GM19468 (cell line): Measurements from ENCODE around the gene SUDS3.
"Not testable (repeated sequence)": the region's sequence is repeated elsewhere in the genome, so short reads cannot be mapped to it uniquely, and the experiment has no call there.

Experiments used
- ATAC-seq: cut with Tn5 transposase; IDR thresholded peaks from one replicate; pipeline ENCODE4 v1.9.1; 2021; ENCODE audit warnings: mild to moderate bottlenecking, moderate library complexity, moderate number of reproducible peaks; ENCODE audit not compliant: unreplicated experiment; ENCODE audit errors: extremely low read depth

The SUDS3 gene, protein sequence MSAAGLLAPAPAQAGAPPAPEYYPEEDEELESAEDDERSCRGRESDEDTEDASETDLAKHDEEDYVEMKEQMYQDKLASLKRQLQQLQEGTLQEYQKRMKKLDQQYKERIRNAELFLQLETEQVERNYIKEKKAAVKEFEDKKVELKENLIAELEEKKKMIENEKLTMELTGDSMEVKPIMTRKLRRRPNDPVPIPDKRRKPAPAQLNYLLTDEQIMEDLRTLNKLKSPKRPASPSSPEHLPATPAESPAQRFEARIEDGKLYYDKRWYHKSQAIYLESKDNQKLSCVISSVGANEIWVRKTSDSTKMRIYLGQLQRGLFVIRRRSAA

DNA sequence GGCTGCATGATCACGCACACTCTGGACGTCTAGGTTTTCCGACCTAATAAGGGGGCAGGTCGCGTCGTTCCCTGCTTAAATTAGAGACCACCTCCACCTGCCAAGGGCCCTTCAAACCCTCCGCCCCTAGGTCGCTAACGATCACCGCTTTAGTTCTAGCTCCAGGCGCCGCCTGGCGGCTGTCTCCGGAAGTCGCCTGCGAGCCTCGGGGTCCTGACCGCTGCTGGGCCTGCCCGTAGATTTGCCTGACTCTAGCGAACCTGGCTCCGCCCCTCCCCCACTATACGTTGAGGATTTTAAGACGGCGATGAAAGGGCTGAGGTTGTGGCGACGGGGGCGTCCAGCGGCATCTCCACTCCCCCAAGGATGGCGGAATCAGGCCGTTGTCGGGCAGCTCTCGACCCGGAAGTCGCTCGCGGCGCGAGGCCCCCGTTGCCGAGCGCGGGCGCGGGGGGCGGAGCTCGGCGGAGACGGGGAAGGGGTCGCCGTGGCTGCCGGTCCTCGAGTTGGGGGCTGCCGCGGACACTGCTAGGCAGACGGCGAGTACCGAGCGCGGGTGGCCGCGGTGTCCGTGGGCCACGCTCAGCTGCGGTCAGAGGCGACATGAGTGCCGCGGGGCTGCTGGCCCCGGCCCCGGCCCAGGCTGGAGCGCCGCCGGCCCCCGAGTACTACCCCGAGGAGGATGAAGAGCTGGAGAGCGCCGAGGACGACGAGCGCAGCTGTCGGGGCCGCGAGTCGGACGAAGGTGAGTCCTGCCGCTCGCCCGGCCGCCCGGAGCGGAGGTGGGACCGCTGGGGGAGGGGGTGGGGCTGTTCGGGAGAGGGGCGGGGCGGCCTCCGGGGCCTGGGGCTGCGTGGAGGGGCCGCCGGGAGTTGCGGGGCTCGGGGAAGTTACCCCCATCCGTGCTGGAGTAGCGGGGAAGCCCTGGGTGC, at the start of gene SUDS3:
TSS of gene SUDS3 (plus strand) at position 467 of the 932 bp plus-strand sequence. CDS start at position 604, 137 bp downstream.
- no peak for ATAC-seq

DNA sequence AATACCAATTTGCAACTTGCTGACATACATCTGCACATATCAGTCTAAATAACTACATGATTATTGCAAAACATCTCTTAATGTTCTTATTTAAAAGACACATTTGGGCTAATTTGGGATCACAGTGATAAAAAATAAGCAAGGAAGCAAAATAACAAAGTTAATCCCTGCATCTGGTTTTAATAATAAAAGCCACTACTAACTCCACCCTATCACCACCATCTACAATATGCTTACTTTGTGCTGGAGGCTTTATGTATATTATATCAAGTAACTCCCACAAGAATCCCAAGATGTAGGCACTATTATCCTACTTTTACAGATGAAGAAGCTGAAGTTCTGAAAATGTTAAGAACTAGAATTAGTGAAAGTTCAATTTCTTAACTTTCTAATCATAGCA, 49.4 kb upstream of the SUDS3 start:
- ATAC-seq, result no peak

DNA sequence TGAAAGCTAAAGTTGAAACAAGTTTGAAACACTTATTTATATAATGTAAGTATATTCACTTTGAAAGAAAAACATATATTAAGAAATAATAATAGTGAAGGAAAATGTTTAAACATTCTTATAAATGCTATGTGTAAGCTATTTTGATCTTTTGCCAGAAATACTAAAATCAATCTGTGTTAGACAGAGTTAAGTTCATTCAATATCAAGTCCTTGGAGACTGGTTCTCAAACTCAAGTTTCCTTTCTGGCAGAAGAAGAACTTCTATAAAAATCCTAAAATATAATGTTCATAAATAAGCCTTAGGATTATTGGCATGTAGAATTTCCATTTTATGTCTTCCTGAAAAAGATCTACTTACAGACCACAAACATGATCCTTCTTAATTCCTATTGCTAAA, 49.0 kb upstream of the SUDS3 start:
- ATAC-seq, result no peak

DNA sequence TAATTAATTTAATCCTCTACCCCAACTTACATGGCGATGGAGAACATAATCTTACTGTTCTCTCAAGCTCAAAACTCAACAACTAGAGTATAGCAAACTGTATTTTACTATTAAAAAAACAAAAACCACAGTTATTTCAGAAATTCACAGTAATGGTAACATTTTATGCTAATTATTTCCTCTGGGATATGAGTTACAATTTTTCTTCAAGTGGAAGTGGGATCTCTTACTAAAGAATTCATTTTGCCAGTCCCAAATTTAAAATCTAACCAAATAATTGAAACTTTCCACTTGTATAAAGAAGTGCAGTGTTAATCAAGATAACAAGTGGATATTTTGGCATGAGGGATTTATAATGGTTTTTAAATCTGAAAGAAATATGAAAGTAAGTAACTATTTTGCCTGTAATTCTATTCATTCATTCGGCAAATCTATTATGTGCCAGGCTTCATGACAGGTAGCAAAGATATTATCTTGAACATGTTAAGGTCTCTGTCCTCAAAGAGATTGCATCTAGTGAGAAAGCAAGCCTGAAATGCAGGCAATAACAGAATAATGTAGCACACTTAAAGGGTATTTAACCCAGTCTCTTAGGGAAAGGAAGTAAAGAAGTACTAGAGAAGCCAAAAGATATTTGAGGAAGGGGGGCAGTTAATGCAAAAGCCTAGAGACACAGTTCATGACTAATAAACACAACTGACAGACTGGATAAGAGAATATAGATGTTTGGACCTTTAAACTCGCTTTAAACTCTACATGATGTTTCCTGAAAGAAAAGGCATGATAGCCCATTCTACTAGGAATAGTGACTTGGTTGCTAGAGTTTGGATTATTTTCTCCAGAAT, 47.6 kb upstream of the SUDS3 start:
- no peak for ATAC-seq

DNA sequence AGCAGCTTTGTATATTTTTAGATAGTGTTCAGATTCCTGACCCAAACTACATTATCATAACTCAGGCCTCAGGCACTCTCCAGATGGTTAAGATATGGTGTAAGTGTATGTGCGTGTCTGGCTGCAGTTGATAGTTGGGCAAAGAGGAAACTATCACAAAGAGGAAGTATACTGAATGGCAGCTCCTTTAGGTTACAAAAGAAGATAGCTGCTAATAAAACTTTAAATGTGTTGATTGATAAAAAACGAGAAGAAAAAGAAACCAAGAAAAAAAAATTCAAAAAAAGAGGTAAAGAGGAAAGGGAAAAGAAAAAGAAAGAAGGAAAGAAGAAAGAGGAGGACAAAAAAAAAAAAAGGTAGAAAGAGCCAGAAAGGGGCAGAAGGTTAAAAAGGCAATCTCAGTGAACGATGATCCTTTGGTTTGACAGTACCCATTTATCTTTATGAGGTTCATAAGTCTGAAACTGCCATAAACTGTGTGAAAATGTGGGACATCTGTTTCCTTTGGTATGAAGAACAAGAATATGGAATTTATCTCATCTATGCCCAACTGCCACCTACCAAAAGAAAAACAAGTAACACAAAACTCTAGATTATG, 45.8 kb upstream of the SUDS3 start:
- peak; percentile 19 for ATAC-seq

DNA sequence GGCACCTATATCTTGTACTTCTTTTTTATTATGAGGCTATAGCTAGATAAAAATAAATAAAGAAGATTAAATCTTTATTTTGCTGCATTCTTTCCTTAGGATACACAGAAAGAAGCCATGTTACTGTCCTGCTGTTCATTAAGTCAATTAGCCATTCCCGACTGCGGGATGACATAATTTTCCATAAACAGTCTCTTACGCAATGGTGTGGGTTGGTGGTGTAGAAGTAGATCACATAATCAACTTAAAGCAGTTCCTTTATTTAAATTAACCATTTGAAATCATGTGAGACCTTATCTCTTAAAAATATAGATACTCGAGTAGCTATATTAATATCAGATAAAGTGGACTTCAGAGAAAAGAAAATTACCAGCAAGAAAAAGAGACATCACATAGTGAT, 43.8 kb upstream of the SUDS3 start:
- ATAC-seq, result no peak

DNA sequence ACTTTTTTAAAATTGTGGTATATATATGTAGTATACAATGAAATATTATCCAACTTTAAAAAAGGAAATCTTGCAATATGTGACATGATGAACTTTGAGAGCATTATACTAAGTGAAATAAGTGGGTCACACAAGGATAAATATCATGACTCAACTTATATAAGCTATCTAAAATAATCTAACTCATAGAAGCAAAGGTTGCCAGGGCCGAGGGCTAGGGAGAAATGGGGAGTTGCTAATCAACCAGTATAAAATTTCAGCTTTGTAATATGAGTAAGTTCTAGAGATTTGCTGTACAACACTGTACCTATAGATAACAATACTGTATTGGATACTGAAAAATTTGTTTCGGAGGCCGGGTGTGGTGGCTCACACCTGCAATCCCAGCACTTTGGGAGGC, 42.1 kb upstream of the SUDS3 start:
- no peak for ATAC-seq

DNA sequence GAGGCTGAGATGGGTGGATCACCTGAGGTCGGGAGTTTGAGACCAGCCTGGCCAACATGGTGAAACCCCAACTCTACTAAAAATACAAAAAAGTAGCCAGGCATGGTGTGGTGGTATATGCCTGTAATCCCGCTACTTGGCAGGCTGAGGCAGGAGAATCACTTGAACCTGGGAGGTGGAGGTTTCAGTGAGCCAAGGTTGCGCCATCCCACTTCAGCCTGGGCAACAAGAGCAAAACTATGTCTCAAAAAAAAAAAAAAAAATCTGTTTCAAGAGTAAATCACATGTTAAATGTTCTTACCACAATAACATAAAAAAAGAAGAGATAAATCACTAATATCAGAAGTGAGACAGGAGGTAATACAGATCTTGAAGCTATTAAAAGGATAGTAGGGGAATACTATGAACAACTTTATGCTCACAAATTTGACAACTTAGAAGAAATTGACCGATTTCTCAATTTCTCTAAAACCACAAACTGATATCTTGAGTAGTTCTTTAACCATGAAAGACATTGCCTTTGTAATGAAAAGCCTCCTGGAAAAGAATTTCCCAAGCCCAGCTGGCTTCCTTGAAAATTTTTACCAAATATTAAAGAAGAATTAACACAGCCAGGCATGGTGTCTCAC, 41.3 kb upstream of the SUDS3 start:
- no peak for ATAC-seq

DNA sequence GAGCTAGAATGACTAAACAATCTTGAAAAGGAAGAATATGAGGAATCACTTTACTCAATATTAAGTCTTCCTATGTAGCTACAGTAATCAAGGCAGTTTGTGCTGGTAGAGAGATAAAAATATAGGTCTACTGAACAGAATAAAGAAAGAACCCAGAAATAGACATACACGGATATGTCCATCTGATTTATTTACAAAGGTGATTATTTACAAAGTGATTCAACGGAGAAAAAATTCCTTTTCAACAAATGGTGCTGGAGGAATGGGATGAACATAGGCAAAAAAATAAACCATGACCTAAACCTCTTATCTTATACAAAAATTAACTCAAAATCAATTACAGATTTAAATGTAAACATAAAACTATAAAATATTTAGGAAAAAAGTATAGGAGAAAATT, 40.2 kb upstream of the SUDS3 start:
- ATAC-seq, result no peak

DNA sequence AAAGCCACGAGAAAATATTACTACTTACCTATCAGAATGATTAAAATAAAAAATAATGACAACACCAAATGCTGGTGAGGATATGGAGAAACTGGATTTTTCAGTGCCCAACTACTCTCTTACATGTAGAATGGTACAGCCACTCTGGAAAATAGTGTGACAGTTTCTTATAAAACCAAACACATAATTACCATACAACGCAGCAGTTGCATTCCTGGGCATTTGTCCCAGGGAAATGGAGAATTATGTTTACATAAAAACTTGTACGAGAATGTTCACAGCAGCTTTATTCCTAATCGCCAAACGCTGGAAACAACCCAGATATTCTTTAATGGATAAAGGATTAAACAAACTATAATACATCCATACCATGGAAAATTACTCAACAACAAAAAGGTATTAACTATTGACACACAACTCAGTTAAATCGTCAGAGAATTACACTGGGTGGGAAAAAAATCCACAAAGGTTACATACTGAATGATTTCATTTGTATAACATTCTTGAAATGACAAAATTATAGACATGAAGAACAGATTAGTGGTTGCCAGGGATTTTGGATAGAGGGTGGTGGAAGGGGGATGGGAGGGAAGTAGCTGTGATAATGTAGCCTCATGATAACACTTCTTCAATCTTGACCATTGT, 39.0 kb upstream of the SUDS3 start:
- ATAC-seq, result no peak

DNA sequence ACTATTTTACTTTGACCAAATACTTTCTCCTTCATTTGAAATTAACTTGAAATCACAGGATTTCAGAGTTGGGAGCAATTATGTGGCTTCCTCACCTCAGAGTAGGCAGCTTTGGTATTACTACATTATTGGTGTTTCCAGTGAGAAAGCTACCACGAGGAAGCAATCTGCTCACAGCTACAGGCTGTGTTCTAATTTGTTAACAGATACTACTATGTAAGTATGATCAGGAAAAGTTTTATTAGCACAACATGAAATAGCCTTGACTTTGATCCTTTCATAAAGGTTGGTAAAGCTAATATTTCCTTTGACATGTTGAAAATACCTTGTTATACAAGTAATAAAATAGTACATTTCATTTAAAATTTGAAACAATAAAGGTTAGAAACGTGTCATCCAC, 34.3 kb upstream of the SUDS3 start:
- ATAC-seq, result no peak

DNA sequence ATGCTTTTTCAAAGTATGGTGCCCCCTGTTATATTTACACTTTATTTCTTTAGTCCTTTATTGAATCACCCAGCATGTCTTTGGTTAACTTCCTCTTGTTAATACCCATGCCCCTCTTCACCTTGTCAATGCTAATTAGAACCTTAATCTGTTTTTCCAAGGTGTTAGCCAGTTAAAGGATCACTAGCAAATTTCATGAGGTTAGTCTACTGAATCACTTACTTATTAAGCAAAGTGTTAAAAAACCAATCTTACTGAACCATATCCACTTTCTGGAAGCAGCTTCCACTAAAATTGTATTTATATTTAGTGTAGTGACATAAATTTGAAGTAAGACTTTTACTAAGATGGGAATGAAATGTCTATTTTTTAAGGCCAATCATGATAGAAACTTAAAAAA, 31.5 kb upstream of the SUDS3 start:
- no peak for ATAC-seq

DNA sequence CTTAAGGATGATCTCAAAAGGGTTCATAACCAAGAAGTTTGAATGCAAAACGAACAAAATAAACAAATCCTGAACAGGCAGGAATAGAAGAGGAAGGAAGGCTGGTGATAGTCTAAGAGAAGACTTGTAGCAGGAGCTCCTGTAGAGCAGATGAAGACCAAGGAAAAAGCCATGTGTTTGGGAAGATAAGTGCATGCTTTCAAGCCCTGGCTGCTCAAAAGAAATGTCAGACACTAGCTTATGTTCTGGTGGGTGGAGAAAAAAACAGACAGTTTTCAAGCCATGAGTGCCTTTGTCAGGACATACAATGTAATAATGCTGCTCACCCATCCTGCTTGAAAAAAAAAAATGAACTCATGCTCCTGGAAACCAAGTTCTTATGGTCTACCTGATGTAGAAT, 31.0 kb upstream of the SUDS3 start:
- ATAC-seq, result no peak

DNA sequence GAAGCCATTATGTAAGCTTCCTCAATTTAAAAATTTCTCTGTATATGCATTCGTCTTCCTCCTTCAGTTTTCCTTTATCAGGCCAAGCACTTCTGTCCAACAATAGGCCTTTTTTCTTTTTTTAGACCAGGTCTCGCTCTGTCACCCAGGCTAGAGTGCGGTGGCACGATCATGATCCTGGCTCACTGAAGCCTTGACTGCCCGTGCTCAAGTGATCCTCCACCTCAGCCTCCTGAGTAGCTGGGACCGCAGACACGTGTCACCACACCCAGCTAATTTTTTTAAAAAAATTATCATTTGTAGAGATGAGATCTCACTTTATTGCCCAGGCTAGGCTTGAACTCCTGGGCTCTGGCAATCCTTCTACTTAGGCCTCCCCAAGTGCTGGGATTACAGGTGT, 29.5 kb upstream of the SUDS3 start:
- ATAC-seq, result no peak

DNA sequence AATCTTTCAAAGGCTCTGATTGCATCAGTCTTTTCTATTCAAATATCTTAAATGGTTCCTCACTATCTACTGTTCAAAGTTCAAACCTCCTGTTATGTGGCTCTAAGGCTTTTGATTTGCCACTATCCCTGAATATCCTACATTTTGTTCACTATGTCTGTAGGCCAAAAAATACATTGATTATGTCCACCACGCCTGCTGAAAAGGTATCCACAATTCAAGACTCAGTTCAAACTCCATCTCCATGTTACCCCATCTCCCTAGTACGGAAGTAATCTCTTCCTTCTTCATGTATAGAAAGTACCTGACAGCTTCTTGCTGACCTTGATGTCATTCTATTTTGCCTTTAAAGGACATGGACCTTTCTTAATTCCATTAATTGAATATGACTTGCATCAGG, 28.4 kb upstream of the SUDS3 start:
- ATAC-seq, result no peak

DNA sequence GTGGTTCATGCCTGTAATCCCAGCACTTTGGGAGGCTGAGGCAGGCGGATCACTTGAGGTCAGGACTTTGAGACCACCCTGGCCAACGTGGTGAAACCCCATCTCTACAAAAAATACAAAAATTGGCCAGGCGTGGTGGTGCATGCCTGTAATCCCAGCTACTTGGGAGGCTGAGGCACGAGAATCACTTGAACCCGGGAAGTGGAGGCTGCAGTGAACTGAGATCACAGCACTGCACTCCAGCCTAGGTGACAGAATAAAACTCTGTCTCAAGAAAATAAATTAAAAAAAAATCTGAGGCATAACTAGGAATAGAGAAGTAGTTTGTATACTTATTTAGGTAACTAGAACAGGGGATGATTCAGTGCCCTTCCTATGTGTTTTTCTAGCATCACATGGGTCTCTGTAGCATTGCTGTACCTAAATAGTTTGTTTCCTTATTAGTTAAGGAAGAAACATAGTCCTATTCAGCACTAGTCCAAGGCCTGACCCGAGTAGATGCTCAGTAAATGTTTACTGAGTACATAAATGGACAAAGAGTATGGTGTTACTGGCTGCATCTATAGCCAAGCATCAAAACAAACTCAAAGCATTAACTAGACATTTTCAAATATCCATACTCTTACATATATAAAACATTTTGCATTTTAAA, 25.3 kb upstream of the SUDS3 start:
- no peak for ATAC-seq

DNA sequence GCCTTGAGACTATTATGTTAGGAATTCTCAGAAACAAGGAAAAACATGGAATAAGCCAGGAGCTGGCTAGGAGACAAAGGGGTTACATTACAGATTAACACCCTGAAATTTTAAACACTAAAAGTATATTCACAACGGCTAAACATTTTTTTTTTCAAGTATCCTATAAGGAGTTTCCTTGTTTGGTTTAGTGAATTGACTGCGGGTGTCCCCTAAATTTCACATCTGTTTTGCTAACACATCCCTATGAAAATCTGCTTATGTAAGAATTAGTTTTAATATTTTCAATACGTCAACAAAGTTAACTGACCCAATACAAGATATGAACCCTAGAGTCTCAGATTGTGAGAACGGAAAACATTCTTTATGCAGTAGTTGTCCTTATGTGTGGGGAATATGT, 22.6 kb upstream of the SUDS3 start:
- ATAC-seq, result no peak

DNA sequence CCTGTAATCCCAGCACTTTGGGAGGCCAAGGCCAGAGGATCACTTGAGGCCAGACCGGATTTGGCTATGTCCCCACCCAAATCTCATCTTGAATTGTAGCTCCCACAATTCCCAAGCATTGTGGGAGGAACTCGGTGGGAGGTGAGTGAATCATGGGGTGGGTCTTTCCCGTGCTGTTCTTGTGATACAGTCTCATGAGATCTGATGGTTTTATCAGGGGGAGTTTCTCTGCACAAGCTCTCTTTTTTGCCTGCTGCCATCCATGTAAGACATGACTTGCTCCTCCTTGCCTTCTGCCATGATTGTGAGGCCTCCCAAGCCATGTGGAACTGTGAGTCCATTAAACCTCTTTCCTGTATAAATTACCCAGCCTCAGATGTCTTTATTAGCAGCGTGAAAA, 21.9 kb upstream of the SUDS3 start:
- not testable (repeated sequence) for ATAC-seq

DNA sequence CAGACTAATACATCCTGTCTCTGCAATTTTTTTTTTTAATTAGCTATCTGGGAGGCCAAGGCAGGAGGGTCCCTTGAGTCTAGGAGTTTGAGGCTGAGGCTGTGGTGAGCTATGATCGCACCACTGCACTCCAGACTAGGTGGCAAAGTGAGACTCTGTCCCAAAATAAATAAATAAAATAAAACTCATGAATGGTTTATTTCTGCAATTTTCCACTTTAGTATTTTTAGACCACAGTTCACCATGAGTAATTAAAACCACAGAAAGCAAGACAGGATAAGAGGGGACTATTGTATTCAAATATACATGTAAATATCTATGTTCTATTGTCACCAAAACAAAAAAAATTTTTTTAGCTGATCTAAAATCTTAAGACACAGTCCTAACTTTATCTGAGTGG, 21.5 kb upstream of the SUDS3 start:
- no peak for ATAC-seq
